H1 (cell line): ENCODE data around the gene FNDC11. TPM values are rescaled to one million over a fixed set of nuclear protein-coding genes. Genes with fewer than 3 reads are reported as not detected.
A peak's percentile ranks its signal among the peaks of the same experiment; 100 is the strongest.

Source experiments
- ASH2L ChIP-seq: fragments of 200-600, 300-600 bp; sonication (generic); IDR thresholded peaks from one replicate; pipeline ENCODE4 v1.7.1; 2017; ENCODE audit warnings: low read length
- CBX5 ChIP-seq: fragments of 300-800, 300-1000 bp; sonication (generic); IDR thresholded peaks from 2 replicates; pipeline ENCODE4 v1.7.1; 2016; ENCODE audit warnings: antibody characterized with exemption, low read length, low read depth
- CTCF ChIP-seq, 3 experiments: IDR thresholded peaks; 1 replicate in 2 of 3; 2 replicates in 1 of 3; pipeline versions ENCODE4 v1.5.1 to v1.6.1; 2011; ENCODE audit warnings: low read length in 3 of 3, mild to moderate bottlenecking in 3 of 3, inconsistent platforms in 2 of 3, low read depth in 1 of 3, moderate library complexity in 1 of 3; ENCODE audit not compliant: insufficient read depth in 1 of 3; ENCODE audit errors: control extremely low read depth in 1 of 3
- EGR1 ChIP-seq: IDR thresholded peaks from 2 replicates; pipeline ENCODE4 v1.6.1; 2011; ENCODE audit warnings: low read depth, low read length, borderline replicate concordance
- POLR2A ChIP-seq, 2 experiments: IDR thresholded peaks; 1 replicate in 1 of 2; 2 replicates in 1 of 2; pipeline ENCODE4 v1.6.1; 2011; ENCODE audit warnings: low read depth in 2 of 2, low read length in 2 of 2, mild to moderate bottlenecking in 2 of 2; ENCODE audit errors: control extremely low read depth in 1 of 2
- POLR2AphosphoS5 ChIP-seq: IDR thresholded peaks from 2 replicates; pipeline ENCODE4 v1.6.1; 2011; ENCODE audit warnings: low read depth, low read length
- SP4 ChIP-seq: IDR thresholded peaks from 2 replicates; pipeline ENCODE4 v1.6.1; 2012; ENCODE audit warnings: low read length, inconsistent platforms
- SRF ChIP-seq: IDR thresholded peaks from 2 replicates; pipeline ENCODE4 v1.6.1; 2011; ENCODE audit warnings: mild to moderate bottlenecking, low read depth, low read length, moderate library complexity
- TBP ChIP-seq: IDR thresholded peaks from 2 replicates; pipeline ENCODE4 v1.6.1; 2011; ENCODE audit warnings: low read depth, low read length, improper control_type of control experiment
- USF2 ChIP-seq: IDR thresholded peaks from 2 replicates; pipeline ENCODE4 v1.6.1; 2011; ENCODE audit warnings: low read length, improper control_type of control experiment
- polyA plus RNA-seq, 7 experiments: library from polyadenylated mRNA; depleted of rRNA in 3 of 7; stranded (reverse) in 5 of 7; unstranded in 2 of 7; fragments of >200 nt in 5 of 7; fragments of 200-250 nt in 2 of 7; gene quantifications; 1 replicate in 5 of 7; 2 replicates in 1 of 7; 4 replicates in 1 of 7; pipeline versions ENCODE4 v1.2.1 to v1.2.3, GENCODE V29; 2011 to 2013; ENCODE audit warnings: missing spikeins in 2 of 7, mixed read lengths in 2 of 7
- total RNA-seq: library from RNA; stranded (reverse); fragmentation: NEBNext Ultra II Directional; extraction: Animal tissue kit (Norgen Biotek cat#: 25700); gene quantifications from 2 replicates; pipeline ENCODE4 v1.2.1, GENCODE V29; 2021
- TF ChIP-seq, protein P1 (sequence below): IDR thresholded peaks from 2 replicates; pipeline ENCODE4 v1.6.1; 2012; ENCODE audit warnings: low read length, inconsistent platforms

Gene FNDC11
- total and polyA plus RNA-seq, 2 of the 8 experiments (the other 6 are each of a cell fraction or from before 2014, with no cell fraction given), result 2.6 to 8.8 TPM

DNA sequence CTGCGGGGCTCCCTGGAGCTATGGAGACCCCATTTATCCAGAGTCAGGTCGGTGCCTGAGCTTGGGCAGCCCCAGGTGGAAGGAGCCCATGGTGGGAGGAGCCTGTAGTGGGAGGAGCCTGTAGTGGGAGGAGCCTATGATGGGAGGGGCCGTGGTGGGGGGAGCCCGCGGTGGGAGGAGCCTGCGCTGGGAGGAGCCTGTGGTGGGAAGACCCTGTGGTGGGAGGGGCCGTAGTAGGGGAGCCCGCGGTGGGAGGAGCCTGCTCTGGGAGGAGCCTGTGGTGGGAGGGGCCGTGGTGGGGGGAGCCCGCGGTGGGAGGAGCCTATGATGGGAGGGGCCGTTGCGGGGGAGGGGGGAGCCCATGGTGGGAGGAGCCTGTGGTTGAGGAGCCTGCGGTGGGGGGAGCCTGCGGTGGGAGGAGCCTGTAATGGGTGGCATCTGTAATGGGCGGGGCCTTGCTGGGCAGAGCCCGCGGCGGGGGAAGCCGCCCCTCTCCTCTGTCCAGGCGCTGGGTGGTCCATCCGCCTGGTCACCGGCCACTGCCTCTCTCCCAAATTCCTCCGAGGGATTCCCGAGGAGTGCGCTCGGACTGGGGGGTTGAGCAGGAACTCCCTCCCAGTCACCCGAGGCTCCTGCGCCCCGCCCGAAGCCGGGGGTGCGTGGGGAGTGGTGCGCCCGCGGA lies 567 bp upstream of the FNDC11 start (continued):
- TF ChIP-seq CBX5 (no peak), SRF (no peak), TBP (no peak), SP4 (peak; percentile 81; the same call in 1 of the 2 replicates), ASH2L (peak; percentile 37), POLR2A (IDR thresholded peaks at IDR 0.05; ENCODE audit: control extremely low read depth in 1 of 2, low read depth in 2 of 2, low read length in 2 of 2) (0 out of 3 replicates have a peak, but pooled peaks of 1 of the 2 experiments have one; percentile 36), EGR1 (peak; percentile 34; the same call in 1 of the 2 replicates), CTCF (IDR thresholded peaks at IDR 0.05; ENCODE audit: control extremely low read depth in 1 of 3, insufficient read depth in 1 of 3, low read depth in 1 of 3, low read length in 3 of 3) (no peak), USF2 (no peak), POLR2AphosphoS5 (no peak)
- TF ChIP-seq, protein P1, sequence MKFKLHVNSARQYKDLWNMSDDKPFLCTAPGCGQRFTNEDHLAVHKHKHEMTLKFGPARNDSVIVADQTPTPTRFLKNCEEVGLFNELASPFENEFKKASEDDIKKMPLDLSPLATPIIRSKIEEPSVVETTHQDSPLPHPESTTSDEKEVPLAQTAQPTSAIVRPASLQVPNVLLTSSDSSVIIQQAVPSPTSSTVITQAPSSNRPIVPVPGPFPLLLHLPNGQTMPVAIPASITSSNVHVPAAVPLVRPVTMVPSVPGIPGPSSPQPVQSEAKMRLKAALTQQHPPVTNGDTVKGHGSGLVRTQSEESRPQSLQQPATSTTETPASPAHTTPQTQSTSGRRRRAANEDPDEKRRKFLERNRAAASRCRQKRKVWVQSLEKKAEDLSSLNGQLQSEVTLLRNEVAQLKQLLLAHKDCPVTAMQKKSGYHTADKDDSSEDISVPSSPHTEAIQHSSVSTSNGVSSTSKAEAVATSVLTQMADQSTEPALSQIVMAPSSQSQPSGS, result no peak
